Caco-2 (cell line): Measurements from ENCODE around the gene POLR3H. TPM values are rescaled to one million over a fixed set of nuclear protein-coding genes. Genes with fewer than 3 reads are reported as not detected.

Experiments used
- BruUV-seq: library from RNA; stranded (reverse); fragments of 400-500 nt; replicated peaks from 2 replicates; lab custom pipeline; 2021; lab: Mats Ljungman, UMichigan
- CTCF ChIA-PET: fragments of 300-600 bp; sonication (Branson Sonifier 250); formaldehyde crosslinking; loops from one replicate; lab custom pipeline; 2022; ENCODE audit warnings: antibody characterized with exemption; lab: Charles Lee
- POLR2A ChIA-PET: fragments of 300-600 bp; sonication (Branson Sonifier 250); formaldehyde crosslinking; loops from one replicate; lab custom pipeline; 2022; ENCODE audit warnings: antibody characterized with exemption; lab: Charles Lee
- DNase-seq, 2 experiments: peaks; one replicate each; pipeline versions ENCODE4 v3.0.0 to v3.0.0-alpha.2; 2020 to 2022
- H3K27me3 ChIP-seq: replicated peaks from 2 replicates; pipeline ENCODE4 v1.6.0; 2011; ENCODE audit warnings: low read length; ENCODE audit not compliant: control insufficient read depth, insufficient read depth
- H3K36me3 ChIP-seq: 2 replicates; pipeline ENCODE4 v1.5.1; 2011; ENCODE audit warnings: low read length; ENCODE audit not compliant: control insufficient read depth, insufficient read depth
- H3K4me1 ChIP-seq: fragments of 250-450 bp; sonication (Bioruptor Pico); 2 replicates; pipeline ENCODE4 v1.5.1; 2020; ENCODE audit warnings: mild to moderate bottlenecking
- H3K4me3 ChIP-seq: 2 replicates; pipeline ENCODE4 v1.5.1; 2011; ENCODE audit warnings: low read depth, mild to moderate bottlenecking, control low read depth, low read length
- H3K9me3 ChIP-seq: fragments of 250-450 bp; sonication (Bioruptor Pico); 2 replicates; pipeline ENCODE4 v1.5.1; 2020; ENCODE audit warnings: mild to moderate bottlenecking, moderate library complexity
- H3K27ac Mint-ChIP-seq: one replicate; pipeline ENCODE4 v1.8.0; 2022; ENCODE audit warnings: mixed read lengths; ENCODE audit not compliant: unreplicated experiment
- H3K27me3 Mint-ChIP-seq: one replicate; pipeline ENCODE4 v1.8.0; 2022; ENCODE audit warnings: mixed read lengths; ENCODE audit not compliant: insufficient read depth, unreplicated experiment
- H3K36me3 Mint-ChIP-seq: one replicate; pipeline ENCODE4 v1.8.0; 2022; ENCODE audit warnings: mild to moderate bottlenecking, mixed read lengths; ENCODE audit not compliant: insufficient read depth, unreplicated experiment
- H3K4me1 Mint-ChIP-seq: one replicate; pipeline ENCODE4 v1.8.0; 2022; ENCODE audit warnings: low read depth, mixed read lengths; ENCODE audit not compliant: unreplicated experiment
- H3K4me3 Mint-ChIP-seq: one replicate; pipeline ENCODE4 v1.8.0; 2022; ENCODE audit warnings: mild to moderate bottlenecking, moderate library complexity, mixed read lengths; ENCODE audit not compliant: unreplicated experiment
- H3K9me3 Mint-ChIP-seq: one replicate; pipeline ENCODE4 v1.8.0; 2022; ENCODE audit warnings: mixed read lengths; ENCODE audit not compliant: unreplicated experiment
- intact Hi-C: fragments of 100-400 bp; cut with micrococcal nuclease; formaldehyde crosslinking; loops from one replicate; pipeline ENCODE4 v1.10.0; 2022; ENCODE audit not compliant: unreplicated experiment
- total RNA-seq: library from RNA; stranded (reverse); gene quantifications from 2 replicates; pipeline ENCODE4 v1.2.3, GENCODE V29; 2022
- TF ChIP-seq, protein P1 (sequence below), 2 experiments: fragments of 200-600 bp in 1 of 2; IDR thresholded peaks; 1 replicate in 1 of 2; 2 replicates in 1 of 2; pipeline versions ENCODE4 v1.5.1 to v1.8.0; 2011 to 2022; ENCODE audit warnings: antibody characterized with exemption in 1 of 2, control low read depth in 1 of 2, inconsistent platforms in 1 of 2, low read depth in 1 of 2, low read length in 1 of 2, mild to moderate bottlenecking in 1 of 2, moderate library complexity in 1 of 2; ENCODE audit not compliant: insufficient read depth in 1 of 2, severe bottlenecking in 1 of 2, unreplicated experiment in 1 of 2

The POLR3H gene
- total RNA-seq, 1 experiment from 2014 or later = 42.2 TPM

DNA sequence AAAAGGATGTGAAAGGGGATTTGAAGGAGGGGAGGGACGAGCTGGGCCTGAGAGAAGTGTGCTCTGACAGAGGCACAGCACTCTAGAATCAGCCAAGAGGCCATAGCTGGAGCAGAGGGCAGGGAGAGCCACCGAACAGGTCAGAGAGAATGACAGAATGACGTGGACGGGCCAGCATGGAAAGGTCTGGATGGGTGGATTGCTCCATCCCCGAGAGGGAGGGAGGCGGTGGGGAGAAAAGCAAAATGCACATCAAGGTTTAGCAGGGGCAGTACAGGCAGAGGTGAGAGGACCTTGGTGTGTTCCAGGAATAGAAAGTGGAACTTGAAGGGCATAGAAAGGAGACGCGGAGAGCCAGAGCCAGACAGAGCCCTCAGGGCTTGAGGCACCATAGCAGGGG, 38.4 kb upstream of the POLR3H start:
- Mint-ChIP-seq H3K9me3 (no peaks in the 10 kb centered on the region), H3K27me3 (no peaks in the 10 kb centered on the region), H3K27ac (no peak overlapping the region), H3K4me1 (no peaks in the 10 kb centered on the region), H3K36me3 (no peaks in the 10 kb centered on the region), H3K4me3 (no peak overlapping the region)
- TF ChIP-seq, protein P1, sequence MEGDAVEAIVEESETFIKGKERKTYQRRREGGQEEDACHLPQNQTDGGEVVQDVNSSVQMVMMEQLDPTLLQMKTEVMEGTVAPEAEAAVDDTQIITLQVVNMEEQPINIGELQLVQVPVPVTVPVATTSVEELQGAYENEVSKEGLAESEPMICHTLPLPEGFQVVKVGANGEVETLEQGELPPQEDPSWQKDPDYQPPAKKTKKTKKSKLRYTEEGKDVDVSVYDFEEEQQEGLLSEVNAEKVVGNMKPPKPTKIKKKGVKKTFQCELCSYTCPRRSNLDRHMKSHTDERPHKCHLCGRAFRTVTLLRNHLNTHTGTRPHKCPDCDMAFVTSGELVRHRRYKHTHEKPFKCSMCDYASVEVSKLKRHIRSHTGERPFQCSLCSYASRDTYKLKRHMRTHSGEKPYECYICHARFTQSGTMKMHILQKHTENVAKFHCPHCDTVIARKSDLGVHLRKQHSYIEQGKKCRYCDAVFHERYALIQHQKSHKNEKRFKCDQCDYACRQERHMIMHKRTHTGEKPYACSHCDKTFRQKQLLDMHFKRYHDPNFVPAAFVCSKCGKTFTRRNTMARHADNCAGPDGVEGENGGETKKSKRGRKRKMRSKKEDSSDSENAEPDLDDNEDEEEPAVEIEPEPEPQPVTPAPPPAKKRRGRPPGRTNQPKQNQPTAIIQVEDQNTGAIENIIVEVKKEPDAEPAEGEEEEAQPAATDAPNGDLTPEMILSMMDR (IDR thresholded peaks at IDR 0.05; ENCODE audit: insufficient read depth in 1 of 2, low read depth in 1 of 2, low read length in 1 of 2, severe bottlenecking in 1 of 2, unreplicated experiment in 1 of 2) = no peak
- intact Hi-C loops = loop anchor here (10.0 kb wide), 1 partner anchor 492 kb away; the partner anchor contains the start of genes NAGA, PHETA2 and SMDT1
- no peaks in the 10 kb centered on the region for H3K27me3 ChIP-seq
- H3K9me3 ChIP-seq = no peaks in the 10 kb centered on the region
- no peaks in the 10 kb centered on the region; the same call in none of the 2 replicates for H3K36me3 ChIP-seq
- DNase-seq = no peak
- no TSS peak for BruUV-seq
- ChIA-PET CTCF (no interaction called here), POLR2A (no interaction called here)
- H3K4me3 ChIP-seq = no peak overlapping the region
- H3K4me1 ChIP-seq = peaks cover 4% of the 10 kb centered on the region

DNA sequence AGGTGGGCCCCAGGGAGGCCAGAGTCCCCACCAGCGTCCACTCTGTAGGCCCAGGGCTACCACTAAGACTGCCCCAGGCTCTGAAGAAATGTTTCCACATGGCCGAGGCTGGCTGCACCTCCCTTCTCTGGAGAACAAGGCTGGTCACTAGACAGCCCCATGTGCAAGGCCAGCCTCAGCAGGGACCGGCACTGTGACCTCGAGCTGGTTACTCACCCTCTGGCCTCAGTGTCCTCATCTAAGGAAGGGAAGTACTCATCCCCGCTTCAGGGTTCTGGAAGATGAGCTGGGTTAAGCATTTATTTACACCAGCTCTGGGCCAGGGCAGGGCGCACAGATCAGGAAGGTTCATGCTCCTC, 35.7 kb upstream of the POLR3H start:
- ChIA-PET CTCF (interaction anchor here (2.3 kb wide), 1 partner anchor 10 kb away, joined by 9 read pairs; the partner anchor contains the start of gene PMM1), POLR2A (no interaction called here)
- Histone ChIP-seq H3K4me3 (no peak overlapping the region), H3K36me3 (no peaks in the 10 kb centered on the region; the same call in none of the 2 replicates), H3K27me3 (no peaks in the 10 kb centered on the region), H3K4me1 (no peaks in the 10 kb centered on the region), H3K9me3 (no peaks in the 10 kb centered on the region)
- Mint-ChIP-seq H3K27me3 (no peaks in the 10 kb centered on the region), H3K36me3 (no peaks in the 10 kb centered on the region), H3K4me3 (no peak overlapping the region), H3K27ac (no peak overlapping the region), H3K9me3 (no peaks in the 10 kb centered on the region), H3K4me1 (no peaks in the 10 kb centered on the region)
- no peak for DNase-seq
- BruUV-seq = no TSS peak
- TF ChIP-seq, protein P1 (IDR thresholded peaks at IDR 0.05; ENCODE audit: insufficient read depth in 1 of 2, low read depth in 1 of 2, low read length in 1 of 2, severe bottlenecking in 1 of 2, unreplicated experiment in 1 of 2) = no peak
- intact Hi-C loops = loop anchor here (10.0 kb wide), 1 partner anchor 495 kb away; the partner anchor contains the start of genes NAGA, PHETA2 and SMDT1

DNA sequence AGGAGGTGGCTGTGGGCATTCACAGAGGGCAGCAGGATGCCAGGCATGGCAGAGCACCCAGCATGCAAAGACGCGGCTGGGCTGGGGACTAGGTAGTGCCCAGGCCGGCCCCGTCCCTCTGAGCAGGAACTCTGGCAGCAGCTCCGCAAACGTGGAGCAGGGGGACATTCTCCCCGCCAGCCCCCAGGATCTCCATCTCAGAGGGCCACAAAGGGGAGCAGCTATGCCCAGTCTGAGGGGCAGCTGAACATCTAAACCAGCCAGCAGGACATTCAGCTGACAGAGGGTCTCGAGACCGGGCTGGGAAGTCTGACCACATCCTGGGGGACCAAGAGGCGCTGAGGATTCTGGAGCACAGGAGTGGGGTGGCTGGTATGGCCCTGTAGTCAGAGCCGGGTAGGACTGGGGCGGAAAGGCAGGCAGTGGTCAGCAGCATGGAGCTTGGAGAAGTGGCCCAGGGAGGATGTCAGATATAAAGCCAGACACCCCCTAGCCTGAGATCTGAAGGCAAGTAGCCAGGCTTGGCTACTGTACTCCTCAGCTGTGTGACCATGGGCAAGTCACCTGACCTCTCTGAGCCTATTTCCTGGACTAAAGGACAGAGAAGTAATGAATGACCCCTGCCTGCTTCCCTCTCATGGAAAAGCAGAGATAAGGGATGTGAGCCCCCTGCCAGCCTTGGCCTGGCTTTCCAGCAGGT, 35.2 kb upstream of the POLR3H start:
- CTCF ChIA-PET = no interaction called here
- no TSS peak for BruUV-seq
- H3K36me3 Mint-ChIP-seq = no peaks in the 10 kb centered on the region
- H3K4me3 Mint-ChIP-seq = no peak overlapping the region
- POLR2A ChIA-PET = no interaction called here
- H3K27me3 ChIP-seq = no peaks in the 10 kb centered on the region
- H3K4me3 ChIP-seq = no peak overlapping the region
- no peaks in the 10 kb centered on the region for H3K9me3 ChIP-seq
- no peaks in the 10 kb centered on the region; the same call in none of the 2 replicates for H3K36me3 ChIP-seq
- H3K9me3 Mint-ChIP-seq = no peaks in the 10 kb centered on the region
- H3K27me3 Mint-ChIP-seq = no peaks in the 10 kb centered on the region
- intact Hi-C loops = no loop called here
- no peak for DNase-seq
- H3K4me1 Mint-ChIP-seq = no peaks in the 10 kb centered on the region
- no peak overlapping the region for H3K27ac Mint-ChIP-seq
- TF ChIP-seq, protein P1 (IDR thresholded peaks at IDR 0.05; ENCODE audit: insufficient read depth in 1 of 2, low read depth in 1 of 2, low read length in 1 of 2, severe bottlenecking in 1 of 2, unreplicated experiment in 1 of 2) = no peak
- no peaks in the 10 kb centered on the region for H3K4me1 ChIP-seq
